ENCODE data around the gene ZC3H14.

DNA sequence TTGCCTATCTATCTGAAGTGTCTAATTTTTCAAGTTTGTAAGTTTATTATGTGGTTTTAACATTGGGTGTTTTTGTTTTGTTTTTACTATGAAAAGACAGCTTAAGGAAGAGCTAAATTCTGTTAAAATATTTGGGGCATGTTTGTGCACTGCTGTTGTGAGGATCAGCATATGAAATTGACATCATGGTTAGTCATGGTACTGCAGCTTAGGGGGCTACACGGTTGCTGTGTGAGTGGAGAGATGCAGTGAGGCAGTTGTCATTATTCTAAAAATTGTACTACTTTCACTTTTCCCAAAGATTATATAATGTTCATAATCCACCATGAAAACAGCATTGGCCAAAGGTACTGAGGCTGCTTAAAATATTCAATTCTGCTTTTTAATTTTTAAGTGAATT, 49.0 kb downstream of the ZC3H14 start:
- TF ChIP-seq RCOR1 (IDR thresholded peaks at IDR 0.05; ENCODE audit: low read length) (no peak), EP300 (IDR thresholded peaks at IDR 0.05; ENCODE audit: borderline replicate concordance in 1 of 2, low read depth in 1 of 2, low read length in 1 of 2) (no peak), TAF1 (IDR thresholded peaks at IDR 0.05; ENCODE audit: borderline replicate concordance, low read depth, low read length) (no peak), JUND (IDR thresholded peaks at IDR 0.05) (no peak), FOXJ3 (CRISPR knock-in tag; IDR thresholded peaks at IDR 0.05) (no peak), POLR2AphosphoS5 (IDR thresholded peaks at IDR 0.05; ENCODE audit: low read depth, low read length) (no peak), SIN3A (IDR thresholded peaks at IDR 0.05; ENCODE audit: borderline replicate concordance, low read depth, low read length) (no peak), FOXM1 (IDR thresholded peaks at IDR 0.05; ENCODE audit: low read depth) (no peak), FOSL2 (IDR thresholded peaks at IDR 0.05; ENCODE audit: borderline replicate concordance, low read depth) (no peak), GABPA (IDR thresholded peaks at IDR 0.05; ENCODE audit: low read depth) (no peak), YY1 (IDR thresholded peaks at IDR 0.05; ENCODE audit: low read depth) (no peak)
- TF ChIP-seq, protein P1, sequence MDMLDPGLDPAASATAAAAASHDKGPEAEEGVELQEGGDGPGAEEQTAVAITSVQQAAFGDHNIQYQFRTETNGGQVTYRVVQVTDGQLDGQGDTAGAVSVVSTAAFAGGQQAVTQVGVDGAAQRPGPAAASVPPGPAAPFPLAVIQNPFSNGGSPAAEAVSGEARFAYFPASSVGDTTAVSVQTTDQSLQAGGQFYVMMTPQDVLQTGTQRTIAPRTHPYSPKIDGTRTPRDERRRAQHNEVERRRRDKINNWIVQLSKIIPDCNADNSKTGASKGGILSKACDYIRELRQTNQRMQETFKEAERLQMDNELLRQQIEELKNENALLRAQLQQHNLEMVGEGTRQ (IDR thresholded peaks at IDR 0.05; ENCODE audit: borderline replicate concordance, low read depth, low read length): no peak
- TF ChIP-seq, protein P2, sequence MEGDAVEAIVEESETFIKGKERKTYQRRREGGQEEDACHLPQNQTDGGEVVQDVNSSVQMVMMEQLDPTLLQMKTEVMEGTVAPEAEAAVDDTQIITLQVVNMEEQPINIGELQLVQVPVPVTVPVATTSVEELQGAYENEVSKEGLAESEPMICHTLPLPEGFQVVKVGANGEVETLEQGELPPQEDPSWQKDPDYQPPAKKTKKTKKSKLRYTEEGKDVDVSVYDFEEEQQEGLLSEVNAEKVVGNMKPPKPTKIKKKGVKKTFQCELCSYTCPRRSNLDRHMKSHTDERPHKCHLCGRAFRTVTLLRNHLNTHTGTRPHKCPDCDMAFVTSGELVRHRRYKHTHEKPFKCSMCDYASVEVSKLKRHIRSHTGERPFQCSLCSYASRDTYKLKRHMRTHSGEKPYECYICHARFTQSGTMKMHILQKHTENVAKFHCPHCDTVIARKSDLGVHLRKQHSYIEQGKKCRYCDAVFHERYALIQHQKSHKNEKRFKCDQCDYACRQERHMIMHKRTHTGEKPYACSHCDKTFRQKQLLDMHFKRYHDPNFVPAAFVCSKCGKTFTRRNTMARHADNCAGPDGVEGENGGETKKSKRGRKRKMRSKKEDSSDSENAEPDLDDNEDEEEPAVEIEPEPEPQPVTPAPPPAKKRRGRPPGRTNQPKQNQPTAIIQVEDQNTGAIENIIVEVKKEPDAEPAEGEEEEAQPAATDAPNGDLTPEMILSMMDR (IDR thresholded peaks at IDR 0.05): 0 out of 2 replicates have a peak, but pooled peaks have one; percentile 16
- TF ChIP-seq, protein P3, sequence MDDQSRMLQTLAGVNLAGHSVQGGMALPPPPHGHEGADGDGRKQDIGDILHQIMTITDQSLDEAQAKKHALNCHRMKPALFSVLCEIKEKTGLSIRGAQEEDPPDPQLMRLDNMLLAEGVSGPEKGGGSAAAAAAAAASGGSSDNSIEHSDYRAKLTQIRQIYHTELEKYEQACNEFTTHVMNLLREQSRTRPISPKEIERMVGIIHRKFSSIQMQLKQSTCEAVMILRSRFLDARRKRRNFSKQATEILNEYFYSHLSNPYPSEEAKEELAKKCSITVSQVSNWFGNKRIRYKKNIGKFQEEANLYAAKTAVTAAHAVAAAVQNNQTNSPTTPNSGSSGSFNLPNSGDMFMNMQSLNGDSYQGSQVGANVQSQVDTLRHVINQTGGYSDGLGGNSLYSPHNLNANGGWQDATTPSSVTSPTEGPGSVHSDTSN (IDR thresholded peaks at IDR 0.05): no peak

Data from SK-N-SH (cell line).